ENCODE measurements around the gene XXYLT1.

XXYLT1 gene

GRCh38 chr3:195036203-195036505, 234.8 kb downstream of the XXYLT1 start:
- no peak overlapping the region for H3K4me3 ChIP-seq (ENCODE audit: severe bottlenecking)
- TF ChIP-seq, protein P1, sequence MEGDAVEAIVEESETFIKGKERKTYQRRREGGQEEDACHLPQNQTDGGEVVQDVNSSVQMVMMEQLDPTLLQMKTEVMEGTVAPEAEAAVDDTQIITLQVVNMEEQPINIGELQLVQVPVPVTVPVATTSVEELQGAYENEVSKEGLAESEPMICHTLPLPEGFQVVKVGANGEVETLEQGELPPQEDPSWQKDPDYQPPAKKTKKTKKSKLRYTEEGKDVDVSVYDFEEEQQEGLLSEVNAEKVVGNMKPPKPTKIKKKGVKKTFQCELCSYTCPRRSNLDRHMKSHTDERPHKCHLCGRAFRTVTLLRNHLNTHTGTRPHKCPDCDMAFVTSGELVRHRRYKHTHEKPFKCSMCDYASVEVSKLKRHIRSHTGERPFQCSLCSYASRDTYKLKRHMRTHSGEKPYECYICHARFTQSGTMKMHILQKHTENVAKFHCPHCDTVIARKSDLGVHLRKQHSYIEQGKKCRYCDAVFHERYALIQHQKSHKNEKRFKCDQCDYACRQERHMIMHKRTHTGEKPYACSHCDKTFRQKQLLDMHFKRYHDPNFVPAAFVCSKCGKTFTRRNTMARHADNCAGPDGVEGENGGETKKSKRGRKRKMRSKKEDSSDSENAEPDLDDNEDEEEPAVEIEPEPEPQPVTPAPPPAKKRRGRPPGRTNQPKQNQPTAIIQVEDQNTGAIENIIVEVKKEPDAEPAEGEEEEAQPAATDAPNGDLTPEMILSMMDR (IDR thresholded peaks at IDR 0.05; ENCODE audit: poor library complexity, severe bottlenecking): no peak
- H3K27ac ChIP-seq (ENCODE audit: poor library complexity, severe bottlenecking): no peak overlapping the region
- no peak for DNase-seq (ENCODE audit: low spot score)
- ATAC-seq (ENCODE audit: low read depth): no peak
- no peaks in the 10 kb centered on the region for H3K9me3 ChIP-seq (ENCODE audit: severe bottlenecking)
- H3K27me3 ChIP-seq (ENCODE audit: insufficient read depth, poor library complexity, severe bottlenecking): no peaks in the 10 kb centered on the region
- no peaks in the 10 kb centered on the region for H3K36me3 ChIP-seq (ENCODE audit: low read depth)
- peaks cover 33% of the 10 kb centered on the region for H3K4me1 ChIP-seq (ENCODE audit: insufficient read depth, poor library complexity, severe bottlenecking)

- ATAC-seq (ENCODE audit: low read depth) (no peak), DNase-seq (ENCODE audit: low spot score) (no peak)
- Histone ChIP-seq H3K4me3 (ENCODE audit: severe bottlenecking) (no peak overlapping the region), H3K27me3 (ENCODE audit: insufficient read depth, poor library complexity, severe bottlenecking) (no peaks in the 10 kb centered on the region), H3K4me1 (ENCODE audit: insufficient read depth, poor library complexity, severe bottlenecking) (peaks cover 31% of the 10 kb centered on the region), H3K36me3 (ENCODE audit: low read depth) (no peaks in the 10 kb centered on the region), H3K9me3 (ENCODE audit: severe bottlenecking) (no peaks in the 10 kb centered on the region), H3K27ac (ENCODE audit: poor library complexity, severe bottlenecking) (no peak overlapping the region)
- TF ChIP-seq, protein P1 (IDR thresholded peaks at IDR 0.05; ENCODE audit: poor library complexity, severe bottlenecking): no peak
These were observed 235.4 kb downstream of the XXYLT1 start for GRCh38 chr3:195035345-195036202.

GRCh38 chr3:195034541-195034940, 236.4 kb downstream of the XXYLT1 start:
- no peak for ATAC-seq (ENCODE audit: low read depth)
- peaks cover 37% of the 10 kb centered on the region for H3K4me1 ChIP-seq (ENCODE audit: insufficient read depth, poor library complexity, severe bottlenecking)
- TF ChIP-seq, protein P1 (IDR thresholded peaks at IDR 0.05; ENCODE audit: poor library complexity, severe bottlenecking): no peak

GRCh38 chr3:195034101-195034500, 236.9 kb downstream of the XXYLT1 start:
- Histone ChIP-seq H3K27me3 (ENCODE audit: insufficient read depth, poor library complexity, severe bottlenecking) (no peaks in the 10 kb centered on the region), H3K4me3 (ENCODE audit: severe bottlenecking) (no peak overlapping the region), H3K27ac (ENCODE audit: poor library complexity, severe bottlenecking) (no peak overlapping the region), H3K9me3 (ENCODE audit: severe bottlenecking) (no peaks in the 10 kb centered on the region), H3K4me1 (ENCODE audit: insufficient read depth, poor library complexity, severe bottlenecking) (peaks cover 37% of the 10 kb centered on the region), H3K36me3 (ENCODE audit: low read depth) (no peaks in the 10 kb centered on the region)
- TF ChIP-seq, protein P1 (IDR thresholded peaks at IDR 0.05; ENCODE audit: poor library complexity, severe bottlenecking): no peak
- ATAC-seq (ENCODE audit: low read depth): no peak
- no peak for DNase-seq (ENCODE audit: low spot score)

More at GRCh38 chr3:195034541-195034940, 236.4 kb downstream of the XXYLT1 start:
- Histone ChIP-seq H3K27me3 (ENCODE audit: insufficient read depth, poor library complexity, severe bottlenecking) (no peaks in the 10 kb centered on the region), H3K27ac (ENCODE audit: poor library complexity, severe bottlenecking) (no peak overlapping the region), H3K4me3 (ENCODE audit: severe bottlenecking) (no peak overlapping the region), H3K9me3 (ENCODE audit: severe bottlenecking) (no peaks in the 10 kb centered on the region), H3K36me3 (ENCODE audit: low read depth) (no peaks in the 10 kb centered on the region)
- DNase-seq (ENCODE audit: low spot score): no peak

DNA sequence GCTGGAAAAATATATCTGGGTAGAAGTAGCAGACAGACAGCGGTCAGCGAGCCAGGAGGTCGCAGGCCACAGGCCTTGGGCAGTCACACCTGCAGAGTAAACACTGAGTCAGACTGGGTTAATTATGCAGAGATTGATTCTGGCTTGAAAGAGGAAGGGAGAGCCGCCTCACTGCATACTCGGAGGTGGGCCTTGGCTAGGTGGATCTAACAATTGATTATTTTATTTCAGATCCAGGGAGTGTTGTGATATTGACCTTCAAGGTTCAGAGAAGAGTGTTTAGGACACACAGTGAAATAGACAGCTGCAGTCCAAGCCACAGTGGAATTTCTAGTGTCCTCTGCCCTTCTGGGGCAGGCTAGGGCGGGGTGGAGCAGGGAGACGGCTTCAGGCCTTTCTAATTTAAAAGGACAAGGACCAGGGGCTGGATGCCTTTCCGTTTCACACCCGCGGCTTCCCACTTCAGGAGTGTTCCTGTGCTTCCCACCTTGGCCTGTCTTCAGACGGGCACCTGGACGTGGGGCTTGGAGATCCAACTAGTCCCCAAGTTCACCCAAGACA, 237.3 kb downstream of the XXYLT1 start:
- peak; percentile 50 for ATAC-seq (ENCODE audit: low read depth)

More for the DNA sequence above, 237.3 kb downstream of the XXYLT1 start:
- H3K4me3 ChIP-seq (ENCODE audit: severe bottlenecking): no peak overlapping the region
- TF ChIP-seq, protein P1 (IDR thresholded peaks at IDR 0.05; ENCODE audit: poor library complexity, severe bottlenecking): no peak
- no peaks in the 10 kb centered on the region for H3K36me3 ChIP-seq (ENCODE audit: low read depth)
- DNase-seq (ENCODE audit: low spot score): no peak
- H3K4me1 ChIP-seq (ENCODE audit: insufficient read depth, poor library complexity, severe bottlenecking): peaks cover 37% of the 10 kb centered on the region
- H3K9me3 ChIP-seq (ENCODE audit: severe bottlenecking): no peaks in the 10 kb centered on the region
- H3K27me3 ChIP-seq (ENCODE audit: insufficient read depth, poor library complexity, severe bottlenecking): no peaks in the 10 kb centered on the region
- peak overlapping the region; percentile 21 for H3K27ac ChIP-seq (ENCODE audit: poor library complexity, severe bottlenecking)

All from RWPE2 (cell line).